IMR-90 (cell line): ENCODE measurements around the gene RMND1. TPM values are rescaled to one million over a fixed set of nuclear protein-coding genes. Genes with fewer than 3 reads are reported as not detected.
A peak's percentile ranks its signal among the peaks of the same experiment; 100 is the strongest.

Source experiments
- ATAC-seq: fragments of 200-7000 bp; cut with Tn5 transposase; 2 replicates; pipeline ENCODE4 v1.9.1; 2020; ENCODE audit warnings: low read depth, mild to moderate bottlenecking, moderate library complexity
- BruUV-seq: library from RNA; stranded (reverse); fragments of 400-500 nt; replicated peaks from 2 replicates; lab custom pipeline; 2021; lab: Mats Ljungman, UMichigan
- CTCF ChIA-PET: fragments of 300-600 bp; formaldehyde crosslinking; extraction: SDS; loops from one replicate; lab custom pipeline; 2021; ENCODE audit warnings: antibody characterized with exemption; lab: Yijun Ruan, JAX
- POLR2A ChIA-PET: fragments of 300-600 bp; sonication (Branson Sonifier 250); formaldehyde crosslinking; loops from one replicate; lab custom pipeline; 2022; ENCODE audit warnings: antibody characterized with exemption; ENCODE audit not compliant: unreplicated experiment; lab: Charles Lee
- DNase-seq: peaks from one replicate; pipeline ENCODE4 v3.0.0; 2013
- H2AFZ ChIP-seq: replicated peaks from 2 replicates; pipeline ENCODE3; 2013; ENCODE audit warnings: low read length, mild to moderate bottlenecking; ENCODE audit not compliant: poor library complexity
- H2AK5ac ChIP-seq: 2 replicates; pipeline ENCODE4 v1.6.1; 2013; ENCODE audit warnings: low read depth, low read length, inconsistent platforms
- H2AK9ac ChIP-seq: replicated peaks from 2 replicates; pipeline ENCODE3; 2013; ENCODE audit warnings: mild to moderate bottlenecking, low read depth, low read length, moderate library complexity; ENCODE audit not compliant: poor library complexity
- H2BK120ac ChIP-seq: 2 replicates; pipeline ENCODE4 v1.6.1; 2013; ENCODE audit warnings: low read depth, low read length, inconsistent platforms
- H2BK15ac ChIP-seq: 3 replicates; pipeline ENCODE4 v1.6.1; 2013; ENCODE audit warnings: low read depth, low read length, inconsistent platforms
- H2BK20ac ChIP-seq: 2 replicates; pipeline ENCODE4 v1.6.1; 2013; ENCODE audit warnings: low read depth, mild to moderate bottlenecking, inconsistent platforms, low read length, moderate library complexity
- H2BK5ac ChIP-seq: 2 replicates; pipeline ENCODE4 v1.6.1; 2013; ENCODE audit warnings: mild to moderate bottlenecking, low read depth, low read length, inconsistent platforms; ENCODE audit not compliant: poor library complexity, severe bottlenecking
- H3K14ac ChIP-seq: replicated peaks from 2 replicates; pipeline ENCODE4 v1.6.1; 2013; ENCODE audit warnings: low read depth, low read length, inconsistent platforms
- H3K18ac ChIP-seq: 2 replicates; pipeline ENCODE4 v1.6.1; 2013; ENCODE audit warnings: low read depth, low read length, control low read depth
- H3K23ac ChIP-seq: 2 replicates; pipeline ENCODE4 v1.6.1; 2013; ENCODE audit warnings: low read depth, low read length, inconsistent platforms
- H3K27ac ChIP-seq: 2 replicates; pipeline ENCODE4 v1.5.1; 2013; ENCODE audit warnings: mild to moderate bottlenecking, control low read depth, low read length; ENCODE audit not compliant: insufficient read depth
- H3K27me3 ChIP-seq: 2 replicates; pipeline ENCODE4 v1.6.1; 2013; ENCODE audit warnings: low read length; ENCODE audit not compliant: control insufficient read depth, insufficient read depth
- H3K36me3 ChIP-seq: 2 replicates; pipeline ENCODE4 v1.6.1; 2013; ENCODE audit warnings: low read length, mixed read lengths; ENCODE audit not compliant: control insufficient read depth, insufficient read depth
- H3K4ac ChIP-seq: 2 replicates; pipeline ENCODE4 v1.6.1; 2013; ENCODE audit warnings: low read depth, low read length, inconsistent platforms
- H3K4me1 ChIP-seq: 2 replicates; pipeline ENCODE4 v1.6.1; 2013; ENCODE audit warnings: low read length, mixed read lengths; ENCODE audit not compliant: control insufficient read depth, insufficient read depth
- H3K4me2 ChIP-seq: 2 replicates; pipeline ENCODE4 v1.6.1; 2013; ENCODE audit warnings: low read depth, mild to moderate bottlenecking, control low read depth, low read length, moderate library complexity
- H3K4me3 ChIP-seq: 2 replicates; pipeline ENCODE4 v1.5.1; 2013; ENCODE audit warnings: low read depth, mild to moderate bottlenecking, control low read depth, low read length, moderate library complexity; ENCODE audit not compliant: insufficient read depth
- H3K56ac ChIP-seq: 2 replicates; pipeline ENCODE4 v1.6.1; 2013; ENCODE audit warnings: low read length, inconsistent platforms; ENCODE audit not compliant: insufficient read depth; ENCODE audit errors: extremely low read depth
- H3K79me1 ChIP-seq, 2 experiments: 2 replicates each; pipeline ENCODE4 v1.6.1; 2013; ENCODE audit warnings: low read length in 2 of 2, inconsistent platforms in 1 of 2, low read depth in 1 of 2
- H3K9ac ChIP-seq: 2 replicates; pipeline ENCODE4 v1.6.1; 2013; ENCODE audit warnings: low read depth, low read length, control low read depth
- H3K9me1 ChIP-seq: 2 replicates; pipeline ENCODE4 v1.6.1; 2013; ENCODE audit warnings: low read length, inconsistent platforms; ENCODE audit not compliant: insufficient read depth
- H3K9me3 ChIP-seq: 2 replicates; pipeline ENCODE4 v1.6.1; 2013; ENCODE audit warnings: low read length; ENCODE audit not compliant: control insufficient read depth, insufficient read depth
- H4K20me1 ChIP-seq: 2 replicates; pipeline ENCODE4 v1.6.1; 2013; ENCODE audit warnings: low read length, inconsistent platforms; ENCODE audit not compliant: insufficient read depth
- H4K5ac ChIP-seq: 2 replicates; pipeline ENCODE4 v1.6.1; 2013; ENCODE audit warnings: mild to moderate bottlenecking, low read depth, low read length, control low read depth
- H4K8ac ChIP-seq, 2 experiments: 2 replicates each; pipeline ENCODE4 v1.6.1; 2013; ENCODE audit warnings: low read depth in 2 of 2, low read length in 2 of 2, control low read depth in 1 of 2, inconsistent platforms in 1 of 2
- H4K91ac ChIP-seq: 2 replicates; pipeline ENCODE4 v1.6.1; 2013; ENCODE audit warnings: low read depth, low read length, inconsistent platforms; ENCODE audit not compliant: insufficient read depth
- CEBPB ChIP-seq: IDR thresholded peaks from 2 replicates; pipeline ENCODE4 v1.6.1; 2012; ENCODE audit warnings: low read depth, low read length, improper control_type of control experiment
- MAFK ChIP-seq: IDR thresholded peaks from 2 replicates; pipeline ENCODE4 v1.6.1; 2012; ENCODE audit warnings: low read depth, low read length, improper control_type of control experiment
- MAZ ChIP-seq: IDR thresholded peaks from 2 replicates; pipeline ENCODE4 v1.6.1; 2012; ENCODE audit warnings: low read depth, mild to moderate bottlenecking, low read length, improper control_type of control experiment, moderate library complexity, borderline replicate concordance
- MXI1 ChIP-seq: IDR thresholded peaks from 2 replicates; pipeline ENCODE4 v1.6.1; 2012; ENCODE audit warnings: low read depth, mild to moderate bottlenecking, low read length, moderate library complexity, borderline replicate concordance
- SMC3 ChIP-seq: fragments of 150-350 bp; IDR thresholded peaks from 2 replicates; pipeline ENCODE4 v1.6.1; 2016; ENCODE audit warnings: low read depth, mild to moderate bottlenecking, antibody characterized with exemption, low read length, moderate library complexity
- WGBS, 2 experiments: methylation state at CpG; one replicate each; pipeline versions ENCODE4 v1.1.5 to v1.1.7; 2013; ENCODE audit warnings: missing lambda C conversion rate in 2 of 2; ENCODE audit not compliant: insufficient read length in 1 of 2; ENCODE audit errors: extremely low coverage in 2 of 2; 5-methylcytosine and 5-hydroxymethylcytosine counted together
- dilution Hi-C: fragments of 300-500 bp; cut with HindIII; formaldehyde crosslinking; loops from one replicate; pipeline ENCODE4 v1.14.3; 2018; ENCODE audit warnings: low sequenced_read_pairs; ENCODE audit not compliant: unreplicated experiment
- in situ Hi-C: fragments of 300-500 bp; cut with MboI; formaldehyde crosslinking; loops from 3 replicates; pipeline ENCODE4 v1.14.3; 2019; ENCODE audit warnings: low sequenced_read_pairs, inconsistent platforms, mixed read lengths
- intact Hi-C: fragments of 100-400 bp; cut with micrococcal nuclease; formaldehyde crosslinking; loops from 2 replicates; pipeline ENCODE4 v1.10.0; 2022
- polyA plus RNA-seq, 3 experiments: library from polyadenylated mRNA; depleted of rRNA; stranded (reverse); fragments of >200 nt; gene quantifications; 2 replicates each; pipeline ENCODE4 v1.2.3, GENCODE V29; 2012; ENCODE audit warnings: low replicate concordance in 1 of 3
- total RNA-seq: library from RNA; depleted of rRNA; stranded (reverse); fragments of >200 nt; gene quantifications from 2 replicates; pipeline ENCODE4 v1.2.3, GENCODE V29; 2012

The RMND1 gene
- total and polyA plus RNA-seq, 2 of the 4 experiments (the other 2 are of a cell fraction): 13.1 to 24.6 TPM

DNA sequence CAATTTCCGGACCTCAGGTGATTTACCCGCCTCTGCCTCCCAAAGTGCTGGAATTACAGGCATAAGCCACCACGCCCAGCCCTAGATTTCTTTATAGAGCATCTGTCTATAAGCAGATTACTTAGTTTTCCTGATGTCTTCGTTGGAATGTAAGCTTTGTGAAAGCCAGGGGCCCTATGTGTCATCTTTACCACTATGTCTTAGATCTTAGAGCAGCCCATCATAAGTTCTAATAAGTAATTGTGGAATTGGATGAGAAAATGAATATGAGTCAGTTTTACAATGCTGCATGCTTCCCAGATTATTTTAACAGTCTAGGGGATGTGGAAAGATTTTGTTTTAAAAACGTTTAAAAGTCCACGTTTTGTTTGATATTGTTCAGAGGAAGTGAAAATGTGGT is 51.5 kb downstream of the RMND1 start:
- H3K56ac ChIP-seq: no peak overlapping the region
- no peak overlapping the region for H2AK5ac ChIP-seq
- ATAC-seq (peak; percentile 38), DNase-seq (peak; percentile 75)
- TF ChIP-seq SMC3 (no peak), CEBPB (0 out of 2 replicates have a peak, but pooled peaks have one; percentile 12), MXI1 (no peak), MAZ (no peak), MAFK (no peak)
- H2BK120ac ChIP-seq: no peak overlapping the region
- H3K4me2 ChIP-seq: no peak overlapping the region
- H2BK15ac ChIP-seq: no peak overlapping the region
- dilution Hi-C loops: no loop called here
- no peak overlapping the region for H3K4me3 ChIP-seq
- no peak overlapping the region for H4K5ac ChIP-seq
- WGBS, 2 experiments: no CpG with 5 or more reads among the region's 6 CpGs
- H3K14ac ChIP-seq: no peak overlapping the region
- CTCF ChIA-PET: no interaction called here
- no peak overlapping the region for H2BK5ac ChIP-seq
- no peak overlapping the region for H3K4ac ChIP-seq
- no TSS peak for BruUV-seq
- peaks cover 4 to 51% of the 10 kb centered on the region in 2 experiments; a peak in 3 of 4 replicates for H3K79me1 ChIP-seq
- in situ Hi-C loops: no loop called here
- no peak overlapping the region for H3K18ac ChIP-seq
- H4K8ac ChIP-seq: no peak overlapping the region
- H3K9me3 ChIP-seq: no peaks in the 10 kb centered on the region
- no peak overlapping the region for H2BK20ac ChIP-seq
- H2AFZ ChIP-seq: no peak overlapping the region
- H3K36me3 ChIP-seq: peaks cover 13% of the 10 kb centered on the region
- H3K9me1 ChIP-seq: peaks cover 3% of the 10 kb centered on the region; the same call in 1 of the 2 replicates
- no peak overlapping the region for H4K91ac ChIP-seq
- no peak overlapping the region for H3K23ac ChIP-seq
- POLR2A ChIA-PET: no interaction called here
- intact Hi-C loops: no loop called here
- no peaks in the 10 kb centered on the region for H3K27me3 ChIP-seq
- H3K4me1 ChIP-seq: peaks cover 4% of the 10 kb centered on the region; the same call in 1 of the 2 replicates
- no peak overlapping the region for H3K27ac ChIP-seq
- H2AK9ac ChIP-seq: no peak overlapping the region
- H4K20me1 ChIP-seq: peaks cover 69% of the 10 kb centered on the region
- no peak overlapping the region for H3K9ac ChIP-seq
